GM12892 (cell line): ENCODE data around the gene ADISSP.

Experiments used
- DNase-seq: peaks from one replicate; pipeline ENCODE4 v3.0.0; 2011; ENCODE audit not compliant: insufficient read length
- FAIRE-seq: peaks from 2 replicates; lab custom pipeline; 2011; peaks lifted over from hg19 to GRCh38; lab: Jason Lieb, UNC
- POLR2A ChIP-seq: IDR thresholded peaks from 2 replicates; pipeline ENCODE4 v1.6.1; 2011; ENCODE audit warnings: low read depth, low read length, control low read depth
- POLR2AphosphoS5 ChIP-seq: IDR thresholded peaks from 2 replicates; pipeline ENCODE4 v1.6.1; 2011; ENCODE audit warnings: low read depth, low read length, control low read depth
- TAF1 ChIP-seq: IDR thresholded peaks from 2 replicates; pipeline ENCODE4 v1.6.1; 2011; ENCODE audit warnings: low read depth, mild to moderate bottlenecking, control low read depth, low read length, borderline replicate concordance

Gene ADISSP

GRCh38 chr20:3803854-3804253 is 36.3 kb upstream of the ADISSP start:
- DNase-seq (no peak), FAIRE-seq (no peak)
- no peak for TF ChIP-seq TAF1
- no peak for TF ChIP-seq POLR2A
- no peak for TF ChIP-seq POLR2AphosphoS5

DNA sequence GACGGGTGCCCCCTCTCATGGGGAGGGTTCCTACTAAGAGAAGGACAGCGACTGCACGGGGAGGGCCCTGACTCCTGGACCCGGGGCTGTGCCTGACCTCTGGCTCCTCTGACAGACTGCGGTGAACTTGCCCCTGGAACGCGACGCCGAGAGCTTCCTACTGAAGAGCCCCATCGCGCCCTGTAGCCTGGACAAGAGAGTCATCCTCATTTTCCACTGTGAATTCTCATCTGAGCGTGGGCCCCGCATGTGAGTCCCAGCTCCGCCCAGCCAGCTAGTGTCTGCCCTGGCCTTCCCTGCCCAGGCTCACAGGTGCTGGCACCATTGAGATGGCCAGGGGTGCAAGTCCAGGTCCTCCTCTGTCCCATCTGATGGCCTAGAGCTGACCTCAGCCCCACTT is 35.7 kb upstream of the ADISSP start:
- TF ChIP-seq TAF1: no peak
- TF ChIP-seq POLR2A: no peak
- FAIRE-seq: no peak
- no peak for DNase-seq

DNA sequence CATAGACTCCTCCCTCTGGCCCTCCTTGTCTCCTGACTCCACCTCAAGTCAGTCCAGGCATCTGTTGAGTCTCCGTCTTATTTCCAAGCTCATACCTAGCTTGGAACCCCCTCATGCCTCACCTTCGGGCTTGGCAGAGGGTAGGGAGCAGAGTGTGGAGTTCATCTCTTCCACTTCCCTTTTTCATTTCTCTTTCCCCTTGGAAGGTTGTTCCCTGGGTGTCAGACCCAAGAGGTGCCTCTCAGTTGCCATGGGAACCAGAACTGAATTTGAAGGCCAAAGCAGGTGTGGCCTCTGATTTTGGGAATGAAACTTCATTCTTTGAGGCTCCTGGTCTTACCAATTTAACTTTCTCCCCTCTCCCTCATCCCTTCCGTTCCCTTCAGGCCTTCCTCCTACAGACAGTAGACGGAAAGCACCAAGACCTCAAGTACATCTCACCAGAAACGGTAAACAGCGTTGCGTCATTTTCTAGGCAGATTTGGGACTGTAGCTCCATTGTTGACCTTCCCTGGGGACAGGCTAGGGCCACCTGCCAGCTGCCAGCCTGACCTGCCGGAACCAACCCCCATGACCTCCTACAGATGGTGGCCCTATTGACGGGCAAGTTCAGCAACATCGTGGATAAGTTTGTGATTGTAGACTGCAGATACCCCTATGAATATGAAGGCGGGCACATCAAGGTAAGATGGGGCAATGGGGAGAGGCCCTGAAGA is 35.1 kb upstream of the ADISSP start:
- no peak for TF ChIP-seq POLR2AphosphoS5
- TF ChIP-seq TAF1: no peak
- TF ChIP-seq POLR2A: no peak
- FAIRE-seq (no peak), DNase-seq (no peak)

DNA sequence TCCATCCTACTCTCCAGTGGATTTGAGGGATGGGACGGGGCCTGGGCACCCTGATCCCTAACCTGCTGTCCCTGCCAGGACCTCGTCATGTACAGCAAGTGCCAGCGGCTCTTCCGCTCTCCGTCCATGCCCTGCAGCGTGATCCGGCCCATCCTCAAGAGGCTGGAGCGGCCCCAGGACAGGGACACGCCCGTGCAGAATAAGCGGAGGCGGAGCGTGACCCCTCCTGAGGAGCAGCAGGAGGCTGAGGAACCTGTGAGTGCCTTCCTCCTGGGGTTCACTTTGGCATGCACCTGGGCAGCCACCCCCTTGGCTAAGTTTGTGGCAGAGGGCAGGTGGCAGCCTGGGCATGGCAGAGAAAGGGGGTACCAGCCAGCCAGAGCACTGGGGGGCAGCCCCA is 34.3 kb upstream of the ADISSP start:
- TF ChIP-seq POLR2AphosphoS5 (no peak), POLR2A (no peak), TAF1 (no peak)
- no peak for DNase-seq
- FAIRE-seq: no peak

DNA sequence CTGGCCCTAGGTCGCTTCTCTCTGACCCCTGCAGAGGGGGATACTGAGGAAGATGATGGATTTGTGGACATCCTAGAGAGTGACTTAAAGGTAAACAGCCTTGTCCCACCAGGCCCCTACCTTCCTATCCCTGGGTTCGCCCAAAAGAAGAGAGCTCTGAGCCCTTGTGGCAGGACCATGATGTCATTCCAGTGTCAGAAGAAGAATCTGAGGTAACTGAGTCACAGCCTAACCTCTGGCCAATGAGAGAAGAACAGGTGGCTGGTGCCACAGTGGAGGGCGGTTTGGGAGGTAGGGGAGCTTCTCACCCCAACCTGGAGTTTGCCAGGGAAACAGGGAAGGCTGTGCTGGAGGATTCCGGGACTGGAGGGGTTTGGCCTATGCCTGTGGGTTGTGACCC is 33.7 kb upstream of the ADISSP start:
- no peak for FAIRE-seq
- TF ChIP-seq POLR2AphosphoS5: no peak
- no peak for TF ChIP-seq POLR2A
- no peak for TF ChIP-seq TAF1
- no peak for DNase-seq

GRCh38 chr20:3800878-3801260 is 33.3 kb upstream of the ADISSP start:
- FAIRE-seq (no peak), DNase-seq (no peak)
- TF ChIP-seq TAF1 (no peak), POLR2A (no peak), POLR2AphosphoS5 (no peak)

GRCh38 chr20:3800256-3800877 is 32.8 kb upstream of the ADISSP start:
- TF ChIP-seq POLR2A: no peak
- no peak for TF ChIP-seq POLR2AphosphoS5
- no peak for TF ChIP-seq TAF1
- DNase-seq (no peak), FAIRE-seq (no peak)

GRCh38 chr20:3798908-3799248 is 31.3 kb upstream of the ADISSP start:
- TF ChIP-seq POLR2AphosphoS5 (no peak), TAF1 (no peak), POLR2A (no peak)
- no peak for FAIRE-seq
- no peak for DNase-seq

DNA sequence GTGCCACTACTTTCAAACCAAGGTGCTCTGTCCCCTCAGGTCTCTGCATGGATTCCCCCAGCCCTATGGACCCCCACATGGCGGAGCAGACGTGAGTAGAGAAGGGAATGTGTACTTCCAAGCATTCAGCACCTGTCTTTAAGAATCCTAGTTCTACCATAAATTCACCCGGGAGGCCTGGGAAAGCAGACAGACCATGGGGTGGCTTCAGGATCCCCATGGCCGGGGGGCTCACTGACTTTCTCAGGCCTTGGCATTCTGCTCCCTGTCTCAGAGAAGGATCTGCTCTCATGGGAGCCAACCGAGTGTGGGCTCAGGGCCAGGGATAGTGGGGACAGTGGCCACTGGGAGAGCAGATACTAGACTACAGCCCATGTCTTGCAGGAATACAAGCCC is 30.8 kb upstream of the ADISSP start:
- no peak for FAIRE-seq
- no peak for TF ChIP-seq POLR2AphosphoS5
- TF ChIP-seq POLR2A: no peak
- no peak for TF ChIP-seq TAF1

DNA sequence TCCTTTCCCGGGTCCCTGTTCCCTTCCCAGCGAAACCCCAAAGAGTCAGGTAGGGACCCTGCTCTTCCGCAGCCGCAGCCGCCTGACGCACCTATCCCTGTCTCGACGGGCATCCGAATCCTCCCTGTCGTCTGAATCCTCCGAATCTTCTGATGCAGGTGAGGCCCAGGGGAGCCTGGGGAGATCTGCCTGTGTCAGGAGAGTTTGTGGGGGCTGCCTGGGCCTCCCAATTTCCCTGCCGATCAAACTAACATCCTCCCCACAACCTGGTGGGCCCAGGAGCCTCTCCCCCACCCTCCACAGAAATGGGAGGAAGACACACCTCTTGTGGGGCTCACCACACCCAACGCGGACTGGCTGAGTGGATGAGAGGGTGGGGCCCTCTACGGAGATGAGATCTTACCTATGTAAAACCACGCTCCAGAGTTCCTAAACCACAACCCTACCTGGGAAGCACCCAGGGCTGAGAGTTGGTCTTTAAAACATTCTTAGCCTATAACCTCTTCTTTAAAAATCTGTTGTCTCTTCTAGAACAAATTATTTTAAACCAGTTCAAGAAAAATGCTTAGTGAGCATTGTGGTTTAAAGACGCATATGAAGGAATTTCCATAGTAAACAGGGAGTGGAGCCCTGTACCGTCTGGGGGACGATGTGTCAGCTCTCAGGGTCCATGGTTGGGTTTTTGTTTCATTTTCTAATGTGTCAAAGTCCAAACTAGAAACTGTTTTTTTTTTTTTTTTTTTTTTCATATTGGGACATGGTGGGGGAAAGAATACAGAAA is 30.2 kb upstream of the ADISSP start:
- DNase-seq: no peak
- FAIRE-seq: no peak
- TF ChIP-seq POLR2AphosphoS5 (no peak), POLR2A (no peak), TAF1 (no peak)

More for the DNA sequence above, 30.8 kb upstream of the ADISSP start:
- DNase-seq: no peak

DNA sequence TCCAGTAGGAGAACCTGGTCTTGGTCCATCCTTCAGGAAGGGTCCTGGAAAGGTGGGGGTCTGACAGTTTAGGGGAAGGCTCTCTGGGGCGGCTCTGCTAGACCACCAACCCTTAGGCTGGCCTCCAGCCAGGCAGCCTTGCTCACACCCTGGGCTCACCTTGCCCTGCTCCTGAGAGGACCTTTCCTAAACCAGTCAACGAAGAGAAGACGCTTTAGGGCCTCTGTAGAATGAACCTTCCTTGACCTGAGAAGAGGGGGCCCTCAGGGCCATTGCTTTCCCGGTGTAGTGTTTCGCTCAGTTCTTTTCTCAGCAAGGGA is 29.6 kb upstream of the ADISSP start:
- no peak for TF ChIP-seq TAF1
- no peak for TF ChIP-seq POLR2A
- TF ChIP-seq POLR2AphosphoS5: no peak
- DNase-seq: no peak
- FAIRE-seq: no peak
